Stimulated activated CD8-positive, alpha-beta memory T cell treated with anti-CD3 and anti-CD28 coated beads, Interleukin-12 subunit alpha, Interleukin-12 subunit beta, amount 100 ng/mL, for 4 hours (primary cell): ENCODE data around the gene TMTC1.

Experiments
- DNase-seq: peaks from one replicate; pipeline ENCODE4 v3.0.0-alpha.2; 2020; ENCODE audit warnings: low read depth

TMTC1 gene

DNA sequence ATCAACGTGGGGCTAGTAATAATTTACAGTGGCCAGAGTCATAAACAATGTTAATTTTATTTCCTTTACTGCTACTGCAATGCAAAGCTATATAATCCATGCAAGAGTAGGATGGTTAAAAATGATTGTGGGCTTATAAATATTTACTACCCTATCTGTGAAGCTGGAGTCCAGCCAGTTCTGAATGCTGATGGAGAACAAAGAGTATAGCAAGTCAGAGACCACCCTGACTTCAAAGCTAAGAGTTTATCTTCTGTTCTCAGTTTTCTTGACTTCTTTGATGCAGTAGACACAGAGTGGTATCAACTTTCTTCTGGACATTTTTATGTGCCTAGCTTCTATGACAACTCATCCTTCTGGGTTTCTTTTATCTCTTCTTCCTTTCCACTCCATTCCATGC lies 252.3 kb downstream of the TMTC1 start:
- no peak for DNase-seq

DNA sequence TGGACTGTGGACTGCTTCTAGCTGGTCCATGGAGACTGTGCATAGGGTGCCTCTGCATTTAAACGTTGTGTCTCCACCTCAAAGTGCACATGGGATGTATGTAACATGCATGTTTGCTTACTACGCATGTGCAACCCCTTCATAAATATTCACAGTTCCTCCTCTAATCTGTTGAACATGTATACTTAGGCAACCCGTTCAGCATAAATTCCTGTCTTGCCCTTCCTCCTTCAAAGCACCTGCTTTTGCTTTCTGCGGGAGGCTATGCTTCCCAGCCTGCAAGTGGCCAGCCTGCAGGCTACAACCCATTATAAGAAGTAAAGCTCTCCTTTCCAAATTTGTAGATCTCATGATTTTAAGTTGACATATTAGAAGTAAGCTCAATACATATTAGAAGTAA lies 253.3 kb downstream of the TMTC1 start:
- DNase-seq = no peak

DNA sequence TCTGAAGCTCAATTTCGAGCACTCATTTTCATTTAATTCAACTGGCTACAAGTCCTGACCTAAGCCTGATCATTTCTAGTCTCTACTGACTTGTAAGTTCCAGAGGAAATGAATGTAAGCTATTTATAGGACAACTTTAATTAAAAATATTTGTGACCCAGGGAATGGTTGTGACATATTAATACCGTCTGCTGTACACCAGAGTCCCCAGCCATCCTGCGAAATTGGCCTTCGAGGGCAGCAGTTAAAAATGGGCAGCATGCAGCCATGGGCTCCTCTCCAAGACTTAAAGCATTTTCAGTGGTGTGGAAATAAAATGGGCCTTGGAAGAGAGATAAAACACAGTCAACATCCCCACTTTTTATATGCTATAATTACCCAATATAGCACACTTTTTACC lies 255.6 kb downstream of the TMTC1 start:
- DNase-seq = no peak

DNA sequence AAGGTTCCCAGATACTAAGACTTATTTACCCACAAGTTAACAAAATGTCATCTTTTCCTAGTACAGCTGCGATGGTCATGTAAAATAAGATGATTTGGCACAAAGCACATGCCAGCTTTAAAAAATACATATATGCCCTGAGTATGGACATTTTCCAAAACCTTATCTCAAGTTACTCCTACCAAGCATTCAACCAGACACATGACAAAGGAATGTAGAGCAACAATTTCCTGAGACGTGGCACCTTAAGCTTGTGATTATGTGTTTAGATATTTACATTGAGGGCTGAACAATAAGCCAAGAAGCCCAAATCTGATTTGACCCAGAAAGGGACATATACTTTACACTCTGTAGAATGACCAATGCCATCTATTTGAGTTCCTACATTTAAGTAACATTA lies 261.8 kb downstream of the TMTC1 start:
- no peak for DNase-seq

DNA sequence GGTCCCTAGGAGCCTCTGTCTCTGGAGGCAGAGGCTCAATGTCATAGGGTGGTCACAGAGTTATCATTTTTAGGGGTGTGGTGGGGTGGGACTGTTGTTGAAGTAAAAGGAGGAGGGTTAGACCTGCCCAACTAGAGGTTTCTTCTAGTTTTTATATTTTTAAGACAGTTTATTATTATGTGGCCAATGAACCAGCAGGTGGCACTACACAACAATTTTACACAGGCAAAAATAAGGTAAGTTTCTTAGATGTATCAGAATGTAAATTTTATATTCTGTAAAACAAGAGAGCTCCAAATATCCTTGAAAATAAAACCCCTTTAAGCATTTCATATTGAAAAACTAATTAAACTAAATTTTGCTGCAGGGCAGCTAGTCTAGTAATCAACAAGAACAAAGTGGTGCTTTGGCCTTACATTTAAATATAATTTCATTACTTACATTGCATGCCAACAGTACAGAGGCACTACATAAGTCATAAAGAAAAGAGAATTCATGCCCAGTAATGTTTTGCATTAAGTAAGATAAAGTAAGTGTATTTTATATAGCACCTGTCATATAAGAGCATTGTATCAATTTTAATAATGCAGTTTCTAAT lies 264.1 kb downstream of the TMTC1 start:
- no peak for DNase-seq

DNA sequence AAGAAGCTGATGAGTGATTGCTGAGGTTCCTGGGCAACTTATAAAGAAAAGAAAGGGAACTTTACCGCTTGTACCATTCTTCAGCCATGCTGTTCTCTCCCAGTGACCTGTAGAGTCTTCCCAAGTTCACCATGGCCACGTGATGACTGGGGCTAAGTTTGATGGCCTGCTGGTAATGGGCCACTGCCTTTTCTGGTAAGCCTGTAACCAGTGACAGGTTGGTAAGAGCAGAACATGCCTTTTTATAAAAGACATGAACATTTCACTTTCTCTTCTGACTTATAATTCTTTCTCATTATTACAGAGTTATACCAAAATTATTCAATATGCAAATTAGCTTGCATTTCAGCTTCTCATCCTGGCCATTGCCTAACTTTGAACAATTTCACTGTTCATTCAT lies 265.3 kb downstream of the TMTC1 start:
- no peak for DNase-seq

DNA sequence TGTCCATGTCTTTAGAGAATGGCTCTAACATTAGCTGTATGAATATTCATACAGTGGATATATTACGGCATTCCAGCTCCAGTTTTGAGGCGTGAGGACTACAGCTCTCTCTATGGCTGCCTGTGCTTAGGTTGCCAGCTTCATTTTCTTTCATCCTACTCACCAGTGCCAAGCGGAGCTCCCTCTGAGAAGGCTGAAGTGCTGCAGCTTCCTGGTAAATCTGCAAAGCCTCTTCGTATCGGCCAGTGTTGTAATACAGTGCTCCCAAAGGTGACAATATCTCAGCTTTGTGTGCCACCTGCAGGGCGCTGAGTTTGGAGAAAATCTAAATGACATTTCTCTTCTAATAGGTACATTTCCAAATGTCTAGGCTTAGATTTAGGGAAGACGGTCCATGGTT lies 266.5 kb downstream of the TMTC1 start:
- DNase-seq = no peak

DNA sequence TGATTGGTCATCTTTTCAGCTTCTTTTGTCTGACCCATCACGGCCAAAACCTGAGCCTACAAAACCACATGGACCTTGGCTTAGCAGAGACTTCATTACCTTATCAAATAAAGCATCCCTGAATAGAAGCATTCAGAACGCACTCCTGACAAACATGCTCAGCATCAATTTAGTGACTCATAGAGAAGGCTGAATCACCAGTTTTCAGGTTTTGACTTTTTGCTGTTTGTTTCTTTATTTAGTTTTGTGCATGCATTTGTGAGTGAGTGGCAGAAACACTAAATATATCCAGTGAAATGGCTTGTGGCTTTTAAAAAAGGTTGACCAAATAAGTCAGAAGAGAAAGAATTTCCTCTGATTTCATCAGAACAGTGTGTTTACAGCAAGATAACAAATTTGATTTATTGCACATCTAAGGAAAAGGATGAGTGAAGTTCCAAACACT lies 267.3 kb downstream of the TMTC1 start:
- no peak for DNase-seq

DNA sequence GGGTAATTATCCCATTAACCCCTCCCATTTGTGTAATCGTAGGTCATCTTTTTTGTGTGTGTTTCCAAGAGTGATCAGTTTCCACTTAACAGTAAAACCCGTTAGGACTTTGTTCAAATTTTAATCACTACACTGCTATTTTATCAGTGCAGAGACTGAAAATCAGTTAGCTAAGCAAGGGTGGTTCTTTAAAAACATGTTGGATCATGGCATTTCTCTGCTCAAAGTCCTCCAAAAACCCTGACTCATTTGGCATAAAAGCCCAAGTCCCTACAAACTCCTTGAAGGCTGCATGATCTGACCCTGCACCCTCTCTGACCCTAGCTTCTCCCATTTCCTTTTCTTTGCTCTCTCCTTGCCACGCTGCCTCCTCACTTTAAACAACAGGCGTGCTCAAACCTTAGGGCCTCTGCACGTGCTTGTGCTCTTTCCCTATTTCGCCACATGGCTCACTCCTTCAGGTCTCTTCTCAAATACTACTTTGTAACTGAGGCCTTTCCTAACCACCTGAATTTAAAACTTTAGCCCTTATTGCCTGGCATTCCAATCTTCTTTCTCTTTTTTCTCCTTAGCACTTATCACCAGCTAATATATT lies 273.1 kb downstream of the TMTC1 start:
- DNase-seq = no peak

DNA sequence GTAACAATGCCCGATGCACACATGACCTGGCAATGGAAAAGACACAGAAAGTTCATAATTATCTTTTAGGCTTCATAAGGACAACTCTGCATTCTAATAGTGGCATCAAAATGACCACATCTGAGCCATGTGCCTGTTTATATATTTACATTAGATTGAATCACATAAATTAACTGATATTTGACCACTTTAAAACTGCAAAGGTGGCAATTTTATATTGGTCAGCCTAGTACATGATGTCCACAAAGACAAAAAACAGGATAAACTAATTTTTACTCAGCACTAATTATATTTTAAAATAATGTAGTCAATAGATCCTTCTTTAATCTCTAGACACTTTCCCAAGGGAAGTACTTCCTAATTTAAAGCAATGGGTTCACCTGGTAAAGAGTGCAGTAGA lies 274.2 kb downstream of the TMTC1 start:
- no peak for DNase-seq

DNA sequence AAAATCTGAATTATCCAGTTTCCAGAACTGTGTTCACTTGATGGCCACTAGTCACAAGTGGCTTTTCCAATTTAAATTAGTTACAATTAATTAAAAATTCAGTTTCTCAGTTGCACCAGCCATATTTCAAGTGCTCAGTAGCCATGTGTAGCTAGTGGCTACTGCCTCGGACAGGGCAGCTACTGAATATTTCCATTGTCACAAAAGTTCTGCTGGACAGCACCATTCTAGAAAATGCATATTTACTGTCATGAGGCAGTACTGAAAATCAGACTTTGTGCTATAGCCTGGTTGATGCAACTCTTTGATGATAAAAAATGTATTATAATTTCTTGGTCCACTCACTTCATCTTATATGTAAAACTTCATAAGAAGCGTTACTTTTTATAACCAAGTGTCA lies 274.8 kb downstream of the TMTC1 start:
- DNase-seq = no peak

DNA sequence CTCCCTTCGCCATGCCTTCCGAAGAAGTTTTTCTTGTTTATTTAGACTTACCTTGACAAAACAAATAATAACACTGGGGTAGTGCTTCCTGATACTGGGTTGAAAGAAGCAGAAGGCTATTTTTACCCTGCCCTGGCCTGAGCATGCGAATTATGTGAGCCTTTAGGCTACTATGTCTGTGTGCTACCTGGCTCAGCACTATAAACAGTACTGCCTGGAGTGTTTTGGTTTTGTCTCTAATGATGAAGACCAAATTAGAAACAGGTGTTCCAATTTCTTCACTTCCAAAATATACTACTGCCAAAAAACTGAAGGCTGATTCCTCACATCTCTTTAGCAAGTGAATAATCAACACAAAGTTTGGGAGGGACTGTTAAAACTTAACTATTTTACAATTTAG lies 278.6 kb downstream of the TMTC1 start:
- DNase-seq = no peak

DNA sequence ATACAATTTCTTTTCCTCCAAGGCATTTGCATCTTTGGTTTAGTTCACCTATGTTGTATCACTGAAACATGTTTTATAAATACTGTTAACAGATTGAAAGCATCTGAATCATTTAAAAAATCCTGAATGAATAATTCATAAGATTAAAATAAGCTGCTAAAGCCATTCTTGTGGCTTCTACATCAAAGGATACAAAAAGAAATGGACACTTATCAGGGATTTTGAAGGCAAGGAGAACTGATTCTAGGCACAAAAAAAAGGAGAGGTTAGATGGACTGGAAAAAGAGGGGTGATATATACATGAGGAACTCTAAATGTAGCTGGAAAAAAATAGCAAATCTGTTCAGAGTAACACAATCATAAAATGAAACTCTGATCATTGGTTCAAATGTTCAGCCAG lies 280.5 kb downstream of the TMTC1 start:
- no peak for DNase-seq

DNA sequence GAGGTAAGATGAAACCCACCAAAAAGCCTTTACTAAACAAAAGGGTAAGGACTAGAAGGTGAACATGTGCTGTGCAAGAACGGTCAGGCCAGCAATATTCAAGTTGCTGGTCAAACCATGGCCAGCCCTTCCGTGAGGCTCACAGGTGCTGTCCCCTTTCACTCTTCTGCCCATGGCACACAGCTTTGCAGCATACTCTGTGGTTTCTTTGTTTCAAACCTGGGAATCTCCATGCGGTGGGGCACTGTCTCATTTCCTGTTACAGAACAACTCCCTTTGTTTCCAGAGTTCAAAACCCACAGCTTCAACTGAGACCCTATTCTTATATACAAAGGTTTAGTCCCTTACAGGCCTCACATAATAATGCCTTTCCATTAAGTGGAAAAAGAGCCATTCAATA lies 284.5 kb downstream of the TMTC1 start:
- no peak for DNase-seq

DNA sequence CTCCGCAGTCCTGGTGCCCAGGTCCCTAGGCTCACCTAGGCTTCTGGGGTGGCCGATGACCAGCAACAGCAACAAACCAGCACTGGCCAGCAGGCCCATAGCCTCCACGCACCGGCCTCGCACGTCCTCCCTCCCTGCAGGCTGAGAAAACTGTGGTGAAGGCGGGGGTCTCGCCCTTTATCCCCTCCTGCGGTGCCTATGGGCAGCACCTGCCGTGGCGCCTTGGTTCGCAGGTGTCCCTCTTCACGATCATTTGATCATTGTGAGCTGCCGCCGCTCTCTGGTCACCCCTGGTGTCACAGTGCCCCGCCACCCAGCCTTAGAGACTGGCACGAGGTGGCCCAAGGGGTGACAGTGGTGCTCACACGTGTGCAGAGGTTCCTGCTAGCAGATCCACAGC lies 286.2 kb downstream of the TMTC1 start, which contains the start of gene OVCH1:
TSS of gene OVCH1 (minus strand) at position 99 of the 400 bp plus-strand sequence. CDS start at position 99, 0 bp downstream.
- no peak for DNase-seq

DNA sequence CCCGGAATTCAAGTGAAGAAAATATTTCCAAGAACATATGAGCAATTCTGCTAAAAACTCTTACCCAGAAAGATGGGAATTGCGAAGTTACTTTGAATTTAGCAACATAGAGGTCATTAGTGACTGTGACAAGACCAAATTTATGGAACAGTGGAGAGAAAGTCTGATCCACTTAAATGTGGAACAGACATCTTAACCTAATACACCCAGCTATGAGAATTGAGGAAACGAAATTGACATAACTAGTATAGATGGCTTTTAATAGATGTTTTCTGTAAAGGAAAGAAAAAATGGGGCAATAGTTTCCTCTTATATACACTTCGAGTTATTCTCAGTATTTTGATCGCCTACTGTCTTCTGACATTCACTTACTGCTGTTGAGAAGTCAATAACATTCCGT lies 290.9 kb downstream of the TMTC1 start:
- DNase-seq = no peak

DNA sequence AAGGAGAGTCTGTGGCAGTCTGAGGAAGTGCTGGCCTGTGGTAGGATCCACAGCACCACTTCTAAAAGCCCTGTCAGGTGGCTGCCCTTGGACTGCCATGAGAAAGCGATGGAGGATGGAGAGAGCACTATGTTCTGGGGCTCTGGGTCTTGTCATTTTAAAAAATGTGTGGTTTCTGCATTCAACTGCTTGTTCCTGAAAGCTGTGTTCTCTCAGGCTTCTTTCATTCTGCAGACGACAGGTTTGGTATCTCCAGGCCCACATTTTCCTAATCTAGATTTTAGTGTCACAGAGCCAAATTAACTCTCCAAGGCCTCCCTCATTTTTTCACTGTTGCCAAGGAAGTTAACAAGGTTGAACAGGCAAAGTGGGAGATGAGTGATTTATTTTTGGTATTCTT lies 296.8 kb downstream of the TMTC1 start:
- DNase-seq = no peak

DNA sequence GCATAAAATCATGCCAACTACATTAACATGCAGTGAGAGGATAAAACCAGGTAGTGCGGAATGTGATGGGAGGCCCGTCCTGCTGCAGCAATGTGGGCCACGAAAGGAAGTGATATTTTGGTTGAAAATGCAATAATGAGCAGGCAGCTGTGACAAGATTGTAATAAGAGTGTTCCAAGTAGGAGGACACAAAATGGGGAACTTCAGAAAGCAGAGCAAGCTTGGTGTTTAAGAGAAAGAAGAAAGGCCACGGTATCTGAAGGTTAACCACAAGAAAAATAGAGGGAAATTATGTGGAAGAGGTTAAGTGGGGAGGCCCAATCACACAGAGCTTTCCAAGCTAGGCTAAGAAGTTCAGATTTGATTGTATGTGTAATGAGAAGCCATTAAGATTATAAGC lies 320.5 kb downstream of the TMTC1 start:
- no peak for DNase-seq

DNA sequence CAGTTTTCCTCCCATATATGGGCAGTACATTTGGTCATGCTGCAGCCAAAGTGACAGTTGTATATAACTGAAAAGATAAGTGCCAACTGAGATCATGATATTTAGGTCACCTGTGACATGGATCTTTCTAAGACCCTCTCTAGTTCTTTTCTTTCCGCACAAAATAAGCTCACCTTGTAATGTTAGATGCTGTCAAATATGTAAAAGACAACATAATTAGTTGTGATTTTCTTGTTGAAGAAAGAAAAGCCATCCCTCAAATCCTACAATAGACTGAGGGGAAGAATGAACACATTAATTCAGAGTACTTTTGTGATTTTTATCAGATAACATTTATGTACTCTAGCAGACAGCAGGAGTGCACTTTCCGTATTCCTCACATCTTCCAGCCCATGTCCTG lies 323.7 kb downstream of the TMTC1 start:
- no peak for DNase-seq

DNA sequence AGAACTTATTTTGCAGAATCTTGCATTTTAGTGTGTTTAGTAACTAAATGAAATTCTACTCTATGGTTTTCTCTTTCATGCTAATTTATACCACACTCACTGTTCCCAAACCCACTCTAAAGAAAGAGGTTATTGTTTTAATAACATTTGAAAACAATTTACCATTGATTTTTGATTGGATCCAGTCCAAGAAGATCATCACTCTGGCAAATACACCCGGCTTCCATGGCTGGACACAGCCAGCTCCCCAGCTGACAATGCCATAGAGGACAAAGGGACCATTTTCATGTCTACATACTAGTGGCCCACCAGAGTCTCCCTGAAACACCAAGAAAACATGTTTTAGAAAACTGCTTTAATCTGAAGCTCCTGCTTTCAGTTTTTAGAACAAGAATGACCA lies 328.7 kb downstream of the TMTC1 start:
- DNase-seq = no peak

DNA sequence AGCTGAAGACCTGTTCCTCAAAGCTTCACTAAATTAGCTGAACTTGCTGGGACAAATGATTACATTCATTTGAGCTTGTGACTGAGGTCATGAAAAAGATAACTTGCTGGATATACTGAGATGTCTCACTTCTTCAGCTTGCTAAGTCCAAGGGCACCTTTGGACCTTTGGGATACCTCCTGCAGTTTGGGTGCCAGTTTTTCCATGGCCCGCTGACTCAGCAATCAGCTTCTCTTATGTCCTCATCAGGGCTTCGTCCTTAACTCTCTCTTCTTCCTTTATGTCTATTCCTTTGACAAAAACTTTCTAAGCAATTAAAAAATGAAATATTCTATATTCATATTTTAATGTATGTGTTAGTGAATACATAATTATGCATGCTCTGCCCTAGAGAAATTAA lies 331.9 kb downstream of the TMTC1 start:
- no peak for DNase-seq
